GM19372 (cell line): Measurements from ENCODE around the gene PSEN1.

Experiments used
- ATAC-seq: cut with Tn5 transposase; IDR thresholded peaks from one replicate; pipeline ENCODE4 v1.9.1; 2021; ENCODE audit warnings: mild to moderate bottlenecking, low read depth, moderate library complexity; ENCODE audit not compliant: unreplicated experiment

Gene PSEN1

DNA sequence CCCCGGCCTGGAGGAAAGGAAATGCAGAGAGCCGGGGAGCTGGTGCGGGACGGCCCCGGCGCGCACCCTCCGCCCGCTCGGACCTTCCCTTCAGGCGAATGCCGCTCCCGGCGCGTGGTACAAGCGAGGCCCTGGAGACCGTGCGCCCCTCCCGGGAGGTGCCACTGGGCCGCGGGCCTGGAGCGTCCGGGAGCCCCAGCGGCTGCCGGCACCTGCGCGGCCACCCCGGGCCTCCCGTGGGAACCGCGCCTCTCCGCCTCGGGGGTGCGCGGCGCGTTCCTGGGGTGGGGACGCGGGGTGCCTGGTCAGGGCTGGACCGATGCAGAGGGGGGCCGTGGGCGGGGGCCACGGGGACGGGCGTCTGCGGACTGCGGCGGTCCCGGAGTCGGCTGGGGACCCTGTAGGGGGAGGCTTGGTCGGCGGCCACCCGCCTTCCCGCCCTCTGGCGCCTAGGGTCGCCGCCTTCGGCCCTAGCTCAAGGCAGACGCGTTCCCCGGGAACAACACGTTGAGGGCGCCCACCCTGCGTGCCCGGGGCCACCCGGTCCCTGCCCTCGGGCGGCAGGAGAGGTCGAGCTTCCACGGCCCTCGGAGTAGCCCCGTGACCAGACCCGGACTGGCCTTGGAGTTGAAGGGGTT, 101.6 kb downstream of the PSEN1 start:
- ATAC-seq, result no peak

DNA sequence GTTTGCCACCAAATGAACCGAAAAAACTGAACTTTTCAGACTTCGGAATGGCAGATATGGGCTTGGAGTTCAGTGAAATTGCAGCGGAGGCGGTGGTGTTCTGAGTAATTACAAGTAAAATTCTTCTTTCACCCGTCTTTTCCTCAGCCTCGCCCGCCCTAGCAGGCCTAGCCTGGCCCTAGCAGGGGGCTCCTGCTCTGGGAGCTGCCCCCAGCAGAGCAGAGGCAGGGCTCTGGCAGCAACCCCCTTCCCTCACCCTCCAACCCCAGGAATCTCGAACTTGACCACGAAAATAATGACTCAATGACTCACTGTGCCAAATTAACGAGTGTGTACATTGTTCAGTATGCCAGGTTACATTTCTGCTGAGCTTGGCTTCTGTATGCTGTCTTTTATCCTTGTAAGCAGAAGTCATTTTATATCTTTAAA, 102.1 kb downstream of the PSEN1 start:
- ATAC-seq, result no peak

DNA sequence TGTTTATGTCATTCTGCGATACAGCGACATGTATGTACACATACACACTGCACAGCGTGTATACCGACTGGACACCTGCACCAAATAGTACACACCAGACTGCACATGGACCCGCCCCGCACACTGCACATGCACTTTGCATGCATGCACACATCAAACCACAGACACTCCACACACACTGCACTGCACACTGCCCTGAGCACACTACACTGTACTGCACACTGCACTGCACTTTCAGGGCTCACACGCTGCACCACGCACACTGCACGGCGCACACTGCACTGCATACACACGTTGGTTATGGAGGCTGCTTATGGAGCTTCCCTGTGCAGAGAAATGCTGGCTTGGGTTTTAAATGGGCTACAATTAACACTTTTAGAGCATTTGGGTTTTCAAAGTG, 102.6 kb downstream of the PSEN1 start:
- no peak for ATAC-seq

DNA sequence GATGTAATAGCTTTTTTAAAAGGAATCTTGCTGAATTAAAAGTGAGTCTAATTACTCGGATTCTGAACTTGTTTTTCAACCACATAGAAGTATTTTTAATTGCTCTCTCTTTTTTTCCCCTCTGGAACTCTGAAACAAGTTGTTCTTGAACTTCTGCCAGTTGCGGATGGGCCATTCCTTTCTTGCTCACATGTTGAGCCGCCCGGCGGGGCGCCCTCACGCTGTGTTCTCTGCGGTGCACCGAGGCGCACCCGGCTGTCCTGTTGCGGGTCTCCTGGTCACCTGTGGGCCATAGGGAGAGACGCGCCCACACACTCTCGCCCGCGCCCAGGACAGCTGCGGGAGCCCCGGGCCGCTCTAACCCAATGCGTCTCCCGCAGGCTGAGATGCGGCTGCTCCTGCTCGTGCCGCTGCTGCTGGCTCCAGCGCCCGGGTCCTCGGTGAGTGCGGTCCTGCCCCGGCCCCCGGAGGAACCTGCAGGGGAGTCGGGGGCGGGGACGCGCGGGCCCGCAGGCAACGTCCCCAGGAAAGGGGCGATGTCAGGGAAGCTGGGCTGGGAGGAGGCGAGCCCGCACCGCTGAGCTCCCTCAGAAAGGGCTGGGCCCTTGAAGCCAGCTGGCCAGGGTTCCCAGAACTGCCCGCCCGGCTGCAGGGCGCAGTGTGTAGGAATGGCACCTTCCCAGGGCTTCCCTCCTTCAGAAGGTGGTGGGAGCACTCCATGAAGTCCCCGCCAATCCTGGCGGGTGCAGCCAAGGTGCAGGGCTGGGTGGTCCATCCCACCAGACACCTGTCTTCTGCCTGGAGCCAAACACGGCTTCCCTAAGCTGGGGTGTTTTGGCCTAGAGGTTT, 103.3 kb downstream of the PSEN1 start:
- no peak for ATAC-seq

DNA sequence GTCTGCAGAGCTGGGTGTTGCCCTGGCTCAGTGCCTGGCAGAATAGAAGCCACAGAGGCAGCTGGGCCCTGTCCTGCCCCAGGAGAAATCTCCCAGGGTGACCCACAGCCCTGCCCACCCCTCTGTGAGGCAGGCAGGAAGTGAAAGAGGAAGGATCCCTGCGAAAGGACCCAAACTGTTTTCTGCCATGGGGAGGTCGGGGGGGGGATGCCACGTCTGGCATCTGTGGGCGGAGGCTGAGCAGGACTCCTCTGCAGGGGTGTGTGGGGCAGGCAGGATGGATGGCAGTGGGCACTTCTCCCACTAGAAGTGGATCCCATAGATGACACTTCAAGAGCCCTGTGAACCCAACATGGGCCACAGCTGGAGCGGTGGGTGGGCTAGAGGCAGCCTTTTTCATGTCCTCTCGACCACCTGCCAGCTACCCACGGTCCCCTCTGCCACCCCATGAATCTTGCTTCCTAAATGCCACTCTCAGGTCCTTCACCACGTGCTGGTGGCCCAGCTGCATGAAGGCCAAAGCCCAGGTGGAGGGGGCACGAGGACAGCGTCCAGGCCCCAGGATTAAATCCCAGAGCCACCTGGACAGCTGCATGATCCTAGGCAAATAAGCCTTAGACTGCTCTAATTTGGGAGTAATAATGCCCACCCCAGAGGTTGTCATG, 104.6 kb downstream of the PSEN1 start:
- no peak for ATAC-seq

DNA sequence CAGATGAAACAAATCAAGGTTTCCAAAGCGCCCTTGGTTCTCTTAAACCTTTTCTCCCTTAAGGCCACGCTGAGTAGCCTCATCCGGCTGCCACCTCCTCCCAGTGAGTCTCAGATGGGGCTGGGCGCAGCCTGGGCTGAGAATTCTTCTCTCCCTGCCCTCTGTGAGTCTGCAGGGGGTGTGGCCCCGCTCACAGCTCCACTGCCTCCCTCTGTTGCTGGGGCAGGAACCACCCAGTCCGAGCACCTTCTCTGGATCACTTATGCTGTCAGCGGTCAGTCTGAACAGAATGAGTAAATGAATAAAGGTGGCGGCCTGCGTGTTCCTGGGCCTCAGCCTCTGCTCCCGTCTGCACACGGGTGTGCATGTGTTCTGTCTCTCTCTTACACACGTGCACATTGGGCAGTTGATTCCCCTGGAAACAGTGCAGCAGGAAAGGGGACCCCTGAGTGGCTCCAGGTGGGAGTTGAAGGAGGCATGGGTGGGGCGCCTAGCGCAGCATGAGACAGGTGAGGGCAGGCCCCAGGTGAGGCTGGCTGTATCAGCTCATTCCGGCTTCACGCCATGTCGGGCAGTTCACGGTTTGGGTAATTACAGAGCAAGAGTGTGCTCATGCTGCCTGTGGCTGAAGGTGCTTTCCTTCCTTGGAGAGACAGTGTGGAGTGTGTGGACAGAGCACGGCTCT, 105.3 kb downstream of the PSEN1 start:
- no peak for ATAC-seq

DNA sequence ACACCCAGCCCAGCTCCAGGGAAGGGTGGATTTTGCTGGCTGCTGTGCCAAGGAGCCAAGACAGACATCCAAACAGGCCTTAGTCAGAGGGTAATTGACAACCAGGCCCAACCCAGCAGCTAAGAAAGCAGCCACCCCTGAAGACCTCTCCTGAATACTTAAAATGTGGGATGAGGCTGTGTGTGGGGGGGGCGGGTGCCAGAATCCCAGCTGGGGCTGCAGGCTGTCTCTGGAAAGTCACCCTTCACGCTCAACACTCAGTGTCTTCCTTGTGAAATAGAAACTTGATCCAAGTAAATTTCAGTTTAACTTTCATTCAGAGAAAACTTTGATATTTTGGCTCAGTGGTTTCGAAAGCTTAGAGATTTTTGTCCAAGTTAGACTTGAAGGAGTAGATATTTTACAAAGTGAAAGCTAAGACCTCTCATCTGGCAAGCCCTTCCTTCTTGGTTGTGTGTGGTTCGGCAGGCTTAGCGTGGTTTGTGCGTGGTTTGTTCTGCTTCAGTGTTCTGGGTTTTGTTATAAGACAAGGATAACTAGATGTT, 106.1 kb downstream of the PSEN1 start:
- no peak for ATAC-seq

DNA sequence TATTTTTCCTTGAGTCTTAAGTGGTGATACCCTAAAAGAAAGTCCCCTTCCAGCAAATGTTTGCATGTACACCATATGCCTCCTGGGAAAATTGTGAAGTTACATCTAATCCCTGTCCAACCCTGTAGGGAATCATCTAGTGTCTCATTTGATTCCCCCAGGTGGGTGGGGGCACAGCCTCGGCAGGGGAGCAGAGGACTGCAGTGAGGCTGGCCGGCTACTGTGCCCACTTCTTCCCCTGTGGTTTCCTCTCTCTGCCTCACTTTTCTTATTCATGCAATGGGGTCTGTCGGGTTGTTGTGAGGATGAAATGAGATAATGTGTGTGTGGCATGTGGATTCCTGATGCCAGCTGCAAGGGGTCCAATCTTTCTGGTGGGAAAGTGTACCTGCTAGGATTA, 107.0 kb downstream of the PSEN1 start:
- ATAC-seq, result no peak

DNA sequence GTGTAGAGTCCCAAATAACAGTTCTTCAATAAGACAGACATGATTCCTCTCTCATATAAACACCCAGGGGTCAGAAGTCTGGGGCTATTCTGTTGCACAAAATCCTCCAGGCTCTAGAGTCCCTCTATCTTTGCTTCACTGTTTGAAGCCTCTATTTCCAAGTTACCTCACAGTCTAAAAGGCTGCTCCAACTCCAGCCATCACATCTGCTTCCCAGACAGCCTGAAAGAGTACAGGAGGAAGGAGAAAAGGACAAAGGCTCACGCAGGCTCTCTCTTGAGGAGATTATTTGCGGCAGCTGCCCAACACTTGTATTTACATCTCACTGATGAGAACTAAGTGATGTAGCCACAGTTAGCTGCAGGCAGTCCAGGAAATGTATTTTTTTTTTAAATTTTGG, 107.4 kb downstream of the PSEN1 start:
- ATAC-seq, result no peak

DNA sequence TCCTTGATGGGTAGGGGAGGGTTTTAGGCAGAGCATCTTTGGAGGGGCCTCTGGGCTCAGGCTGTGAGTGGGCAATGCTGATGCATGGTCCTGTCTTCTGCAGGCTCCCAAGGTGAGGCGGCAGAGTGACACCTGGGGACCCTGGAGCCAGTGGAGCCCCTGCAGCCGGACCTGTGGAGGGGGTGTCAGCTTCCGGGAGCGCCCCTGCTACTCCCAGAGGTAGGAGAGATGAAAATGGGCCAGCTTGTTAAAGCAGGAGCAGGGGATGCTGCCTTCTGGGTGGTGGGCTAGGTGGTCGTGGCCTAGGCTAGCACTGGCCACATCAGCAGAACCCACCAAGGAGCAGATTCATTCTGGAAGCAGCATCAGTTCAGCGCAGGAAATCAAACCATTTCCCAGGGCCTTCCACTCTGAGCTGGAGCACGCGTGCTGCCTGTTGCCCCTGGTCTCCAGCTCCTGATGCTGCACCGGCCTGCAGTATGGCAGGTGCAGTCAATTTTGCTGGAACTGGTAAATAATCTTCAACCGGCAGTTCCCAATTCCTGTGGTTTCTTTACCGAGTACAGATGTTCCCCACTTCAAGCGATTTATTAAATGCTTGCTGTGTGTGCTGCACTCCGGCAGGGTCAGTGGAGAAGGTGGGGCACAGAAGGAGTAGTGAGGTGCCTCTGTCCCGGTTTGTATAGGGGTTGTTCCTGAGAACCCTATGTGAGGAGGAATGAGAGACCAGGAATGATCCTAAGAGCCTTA, 108.4 kb downstream of the PSEN1 start:
- no peak for ATAC-seq

DNA sequence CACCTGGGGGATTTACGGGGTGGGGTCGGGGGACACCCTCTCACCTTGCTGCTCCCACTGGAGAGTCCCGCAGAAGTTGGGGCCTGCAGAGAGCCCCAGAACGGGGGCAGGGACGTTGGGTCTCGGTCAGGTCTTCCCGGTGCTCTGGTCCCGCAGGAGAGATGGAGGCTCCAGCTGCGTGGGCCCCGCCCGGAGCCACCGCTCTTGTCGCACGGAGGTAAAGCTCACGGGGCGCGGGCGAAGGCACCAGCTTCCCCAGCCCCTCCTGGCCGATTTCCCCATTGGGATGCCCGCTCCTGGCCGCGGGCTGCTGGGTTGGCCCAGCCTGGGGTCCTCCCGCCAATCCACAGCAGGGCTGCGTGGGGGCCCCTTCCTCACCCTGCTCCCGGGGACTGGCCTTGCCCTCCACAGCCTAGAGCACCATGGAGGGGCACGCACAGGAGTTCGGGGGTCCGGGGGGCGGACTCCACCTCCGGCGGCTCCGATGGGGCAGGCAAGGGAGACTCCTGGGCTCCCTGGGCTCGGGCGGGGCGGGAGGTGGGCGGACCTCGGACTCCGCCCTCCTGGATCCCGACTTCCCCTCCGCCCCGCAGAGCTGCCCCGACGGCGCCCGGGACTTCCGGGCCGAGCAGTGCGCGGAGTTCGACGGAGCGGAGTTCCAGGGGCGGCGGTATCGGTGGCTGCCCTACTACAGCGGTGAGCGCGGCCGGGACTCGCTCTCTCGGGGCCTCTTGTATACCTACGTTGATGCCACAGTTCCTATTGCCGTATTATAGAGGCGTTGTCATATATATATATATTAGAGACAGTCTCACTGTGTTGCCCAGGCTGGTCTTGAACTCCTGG, 109.4 kb downstream of the PSEN1 start:
- no peak for ATAC-seq

DNA sequence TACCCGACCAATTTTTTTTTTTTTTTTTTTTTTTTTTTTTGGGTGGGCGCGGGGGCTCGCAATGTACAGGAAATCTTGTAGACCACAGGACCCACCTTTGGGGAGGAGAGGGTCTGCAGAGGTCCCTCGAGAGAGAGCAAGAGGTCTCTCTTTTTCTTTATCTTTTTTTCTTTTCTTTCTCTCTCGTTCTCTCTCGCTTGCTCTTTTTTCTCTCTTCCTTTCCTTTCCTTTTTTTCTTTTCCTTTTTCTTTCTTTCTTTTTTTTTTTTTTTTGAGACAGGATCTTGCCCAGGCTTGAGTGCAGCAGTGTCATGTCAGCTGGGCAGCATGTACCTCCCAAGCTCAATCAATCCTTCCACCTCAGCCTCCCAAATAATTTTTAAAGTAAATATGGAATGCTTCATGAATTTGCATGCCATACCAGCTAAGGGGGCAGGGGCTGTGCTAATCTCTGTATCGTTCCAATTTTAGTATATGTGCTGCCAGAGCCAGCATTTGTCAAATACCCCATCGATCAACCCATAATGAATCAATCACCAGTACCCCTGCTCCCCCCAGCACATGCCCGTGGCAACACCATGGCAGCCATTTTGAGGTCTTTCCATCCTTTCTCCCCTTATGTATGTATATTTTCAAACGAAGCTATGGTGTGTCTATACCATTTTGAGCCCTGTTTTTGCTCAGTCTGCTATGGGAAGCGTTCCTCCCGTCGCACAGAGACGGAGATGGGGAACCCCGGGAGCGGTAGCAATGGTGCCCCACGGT, 110.3 kb downstream of the PSEN1 start:
- no peak for ATAC-seq

DNA sequence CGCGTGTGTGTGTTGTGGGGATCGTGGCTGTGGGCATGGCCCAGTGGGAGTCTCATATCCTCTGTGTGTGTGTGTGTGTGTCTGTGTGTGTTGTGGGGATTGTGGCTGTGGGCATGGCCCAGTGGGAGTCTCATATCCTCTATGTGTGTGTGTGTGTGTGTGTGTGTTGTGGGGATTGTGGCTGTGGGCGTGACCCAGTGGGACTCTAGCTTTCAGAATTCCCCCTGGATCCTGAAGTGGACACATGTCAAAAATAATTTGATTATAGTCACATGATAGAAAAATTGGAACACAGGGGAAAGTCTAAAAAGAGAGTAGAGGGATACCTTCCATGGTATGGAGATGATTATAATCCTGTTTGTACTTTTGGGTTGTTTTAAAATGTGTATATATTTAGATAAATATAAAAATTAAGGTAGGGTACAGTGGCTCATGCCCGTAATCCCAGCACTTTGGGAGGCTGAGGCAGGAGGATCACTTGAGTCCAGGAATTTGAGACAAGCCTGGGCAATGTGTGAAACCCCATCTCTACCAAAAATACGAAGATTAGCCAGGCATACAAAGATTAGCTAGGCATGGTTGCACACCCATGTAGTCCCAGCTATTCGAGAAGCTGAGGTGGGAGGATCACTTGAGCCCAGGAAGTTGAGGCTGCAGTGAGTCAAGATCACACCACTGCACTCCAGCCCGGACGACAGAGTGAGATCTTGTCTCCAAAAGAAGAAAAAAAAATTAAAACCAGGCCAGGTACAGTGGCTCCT, 112.0 kb downstream of the PSEN1 start:
- ATAC-seq, result no peak

DNA sequence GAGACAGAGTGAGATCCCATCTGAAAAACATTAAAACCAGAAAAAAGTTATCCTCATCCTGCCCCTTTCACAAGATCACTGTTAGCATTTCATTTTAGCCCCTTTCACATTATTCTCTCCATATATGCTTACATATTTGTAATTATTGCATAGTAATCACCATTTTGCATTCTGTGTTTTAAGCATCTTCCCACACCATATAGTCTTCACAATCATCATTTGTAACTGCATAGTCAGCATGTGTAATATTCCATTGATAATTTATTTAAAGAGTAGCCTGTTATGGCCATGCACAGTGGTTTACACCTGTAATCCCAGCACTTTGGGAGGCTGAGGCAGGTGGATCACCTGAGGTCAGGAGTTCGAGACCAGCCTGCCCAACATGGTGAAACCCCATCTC, 112.8 kb downstream of the PSEN1 start:
- ATAC-seq, result no peak

DNA sequence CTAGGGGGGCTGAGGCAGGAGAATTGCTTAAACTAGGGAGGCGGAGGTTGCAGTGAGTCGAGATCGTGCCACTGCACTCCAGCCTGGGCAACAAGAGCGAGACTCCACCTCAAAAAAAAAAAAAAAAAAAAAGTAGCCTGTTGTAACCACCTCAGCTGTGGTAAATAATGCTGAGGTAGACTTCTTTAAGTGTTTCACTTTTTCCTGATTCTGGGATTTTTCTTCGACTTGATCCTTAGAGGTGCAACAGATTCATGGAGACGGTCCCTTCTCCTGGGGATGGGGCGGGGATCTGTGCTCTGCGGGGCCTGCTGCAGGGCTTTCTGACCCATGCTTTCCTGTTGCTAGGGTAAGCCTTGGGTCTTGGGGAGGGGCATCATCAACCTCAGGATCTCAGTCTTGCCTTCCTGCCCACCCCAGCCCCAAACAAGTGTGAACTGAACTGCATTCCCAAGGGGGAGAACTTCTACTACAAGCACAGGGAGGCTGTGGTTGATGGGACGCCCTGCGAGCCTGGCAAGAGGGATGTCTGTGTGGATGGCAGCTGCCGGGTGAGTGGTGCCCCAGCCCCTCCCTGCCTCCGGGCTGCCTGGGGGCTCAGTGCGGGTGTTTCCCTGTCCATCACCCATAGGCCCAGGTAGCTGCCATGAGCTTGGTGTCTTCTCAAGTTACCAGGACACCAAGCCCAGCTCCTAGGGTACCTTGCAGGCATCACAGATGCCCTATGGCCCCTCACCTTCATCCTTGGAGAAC, 113.4 kb downstream of the PSEN1 start:
- no peak for ATAC-seq

DNA sequence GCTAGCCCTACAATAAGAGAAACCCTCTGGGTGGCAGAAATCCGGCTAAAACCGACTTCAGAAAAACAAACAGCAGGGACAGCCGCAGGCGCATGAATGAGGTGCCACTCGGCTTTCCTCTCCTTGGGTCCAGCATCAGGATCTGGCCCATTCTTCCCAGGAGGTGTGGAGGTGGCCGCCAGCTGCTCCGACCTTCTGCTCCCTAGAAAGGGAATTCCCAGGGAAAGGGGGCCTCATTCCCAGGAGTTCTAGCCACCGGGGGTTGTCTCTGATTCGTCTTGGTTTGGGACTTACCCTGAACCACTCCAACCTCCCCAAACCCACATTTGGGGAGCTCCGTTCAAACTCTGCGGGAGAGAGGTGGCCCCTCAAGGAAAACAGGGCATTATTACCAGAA, 114.0 kb downstream of the PSEN1 start:
- ATAC-seq, result no peak
